Panc1 (cell line): ENCODE measurements around the gene PSMB8. TPM values are rescaled to one million over a fixed set of nuclear protein-coding genes. Genes with fewer than 3 reads are reported as not detected.
A peak's percentile ranks its signal among the peaks of the same experiment; 100 is the strongest.

Source experiments
- ATAC-seq: fragments of 200-7000 bp; cut with Tn5 transposase; 2 replicates; pipeline ENCODE4 v1.9.1; 2020; ENCODE audit warnings: mild to moderate bottlenecking, moderate library complexity
- BruUV-seq: library from RNA; stranded (reverse); fragments of 400-500 nt; replicated peaks from 2 replicates; lab custom pipeline; 2021; lab: Mats Ljungman, UMichigan
- CTCF ChIA-PET: fragments of 300-600 bp; sonication (Branson Sonifier 250); formaldehyde crosslinking; loops from one replicate; lab custom pipeline; 2022; ENCODE audit warnings: antibody characterized with exemption; lab: Charles Lee
- POLR2A ChIA-PET: fragments of 300-600 bp; sonication (Branson Sonifier 250); formaldehyde crosslinking; loops from one replicate; lab custom pipeline; 2022; ENCODE audit warnings: antibody characterized with exemption; lab: Charles Lee
- DNase-seq: peaks from one replicate; pipeline ENCODE4 v3.0.0-alpha.2; 2010; ENCODE audit warnings: low read depth, low spot score
- H3K27ac ChIP-seq: 2 replicates; pipeline ENCODE4 v1.5.1; 2011; ENCODE audit warnings: mild to moderate bottlenecking, low read length, inconsistent platforms
- H3K27me3 ChIP-seq: fragments of 200-500 bp; sonication (Bioruptor generic); 2 replicates; pipeline ENCODE4 v1.6.0; 2014; ENCODE audit warnings: low read length, inconsistent platforms; ENCODE audit not compliant: control insufficient read depth, insufficient read depth
- H3K36me3 ChIP-seq: fragments of 200-500 bp; sonication (Bioruptor generic); 2 replicates; pipeline ENCODE4 v1.5.1; 2014; ENCODE audit warnings: inconsistent platforms, mild to moderate bottlenecking, low read length, moderate library complexity; ENCODE audit not compliant: control insufficient read depth, insufficient read depth
- H3K4me1 ChIP-seq: 2 replicates; pipeline ENCODE4 v1.5.1; 2011; ENCODE audit warnings: inconsistent platforms, mild to moderate bottlenecking, low read length, moderate library complexity; ENCODE audit not compliant: control insufficient read depth, insufficient read depth
- H3K4me3 ChIP-seq, 2 experiments: 2 replicates each; pipeline ENCODE4 v1.5.1; 2011 to 2012; ENCODE audit warnings: low read depth in 2 of 2, low read length in 2 of 2, mild to moderate bottlenecking in 2 of 2, inconsistent platforms in 1 of 2, moderate library complexity in 1 of 2
- H3K9me3 ChIP-seq: fragments of 200-500 bp; sonication (Bioruptor generic); 2 replicates; pipeline ENCODE4 v1.5.1; 2014; ENCODE audit warnings: low read depth, mild to moderate bottlenecking, inconsistent platforms, low read length, moderate library complexity; ENCODE audit not compliant: control insufficient read depth, insufficient read depth
- POLR2AphosphoS5 ChIP-seq: IDR thresholded peaks from 2 replicates; pipeline ENCODE4 v1.6.1; 2012; ENCODE audit warnings: mild to moderate bottlenecking, low read depth, low read length, moderate library complexity
- SIN3A ChIP-seq: IDR thresholded peaks from 2 replicates; pipeline ENCODE4 v1.6.1; 2012; ENCODE audit warnings: low read depth, mild to moderate bottlenecking, low read length, moderate library complexity, borderline replicate concordance; ENCODE audit not compliant: insufficient read depth
- TCF7L2 ChIP-seq: IDR thresholded peaks from 2 replicates; pipeline ENCODE4 v1.6.1; 2011; ENCODE audit warnings: mild to moderate bottlenecking, low read depth, low read length, inconsistent platforms
- in situ Hi-C: cut with HindIII; loops from 2 replicates; pipeline ENCODE4 v1.10.0; 2016; ENCODE audit warnings: low sequenced_read_pairs, low pct_unique_long_range_greater_than_20kb
- intact Hi-C: fragments of 100-400 bp; cut with micrococcal nuclease; formaldehyde crosslinking; loops from one replicate; pipeline ENCODE4 v1.10.0; 2022; ENCODE audit not compliant: unreplicated experiment
- total RNA-seq: library from RNA; stranded (reverse); gene quantifications from one replicate; pipeline ENCODE4 v1.2.1, GENCODE V29; 2021; ENCODE audit not compliant: unreplicated experiment
- TF ChIP-seq, protein P1 (sequence below): fragments of 450-650 bp; IDR thresholded peaks from 2 replicates; pipeline ENCODE4 v1.5.1; 2017; ENCODE audit warnings: mild to moderate bottlenecking
- TF ChIP-seq, protein P2 (sequence below), 2 experiments: IDR thresholded peaks; 2 replicates each; pipeline ENCODE4 v1.6.1; 2011 to 2012; ENCODE audit warnings: low read depth in 2 of 2, control low read depth in 1 of 2, low read length in 1 of 2, mild to moderate bottlenecking in 1 of 2, moderate library complexity in 1 of 2; ENCODE audit not compliant: insufficient read depth in 1 of 2

PSMB8 gene
- total RNA-seq, 1 experiment from 2014 or later = 43.8 TPM

DNA sequence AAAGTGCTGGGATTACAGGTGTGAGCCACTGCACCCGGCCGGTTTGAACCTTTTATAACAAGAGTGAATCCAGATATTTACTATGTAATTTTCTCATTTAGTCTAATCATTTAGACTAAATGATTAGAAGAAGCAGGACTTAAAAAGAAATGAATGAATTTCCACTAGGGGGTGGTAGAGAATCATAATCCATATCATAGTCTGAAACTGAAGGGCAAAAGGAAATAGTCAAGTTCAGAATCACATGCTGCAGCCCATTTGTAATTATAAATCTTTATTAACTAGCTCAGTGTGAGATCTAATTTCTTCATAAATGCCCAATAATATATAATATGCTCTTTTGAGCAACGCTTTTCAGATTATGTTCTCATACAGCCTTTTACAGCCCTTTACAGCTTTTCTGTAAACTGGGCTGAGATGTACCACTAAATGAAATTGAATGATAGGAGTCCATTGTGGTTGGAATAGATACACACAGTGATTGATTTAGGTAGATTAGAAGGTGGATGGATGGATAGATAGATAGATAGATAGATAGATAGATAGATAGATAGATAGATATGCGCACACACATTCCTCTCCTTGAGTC lies 41.9 kb upstream of the PSMB8 start:
- BruUV-seq = no TSS peak
- no peaks in the 10 kb centered on the region for H3K4me1 ChIP-seq
- H3K27me3 ChIP-seq = no peaks in the 10 kb centered on the region
- no peak overlapping the region for H3K4me3 ChIP-seq
- no peaks in the 10 kb centered on the region for H3K36me3 ChIP-seq
- in situ Hi-C loops (no loop called here), intact Hi-C loops (loop anchor here (5.0 kb wide), 2 partner anchors 62 to 97 kb away; no protein-coding TSS in a partner anchor)
- TF ChIP-seq, protein P1, sequence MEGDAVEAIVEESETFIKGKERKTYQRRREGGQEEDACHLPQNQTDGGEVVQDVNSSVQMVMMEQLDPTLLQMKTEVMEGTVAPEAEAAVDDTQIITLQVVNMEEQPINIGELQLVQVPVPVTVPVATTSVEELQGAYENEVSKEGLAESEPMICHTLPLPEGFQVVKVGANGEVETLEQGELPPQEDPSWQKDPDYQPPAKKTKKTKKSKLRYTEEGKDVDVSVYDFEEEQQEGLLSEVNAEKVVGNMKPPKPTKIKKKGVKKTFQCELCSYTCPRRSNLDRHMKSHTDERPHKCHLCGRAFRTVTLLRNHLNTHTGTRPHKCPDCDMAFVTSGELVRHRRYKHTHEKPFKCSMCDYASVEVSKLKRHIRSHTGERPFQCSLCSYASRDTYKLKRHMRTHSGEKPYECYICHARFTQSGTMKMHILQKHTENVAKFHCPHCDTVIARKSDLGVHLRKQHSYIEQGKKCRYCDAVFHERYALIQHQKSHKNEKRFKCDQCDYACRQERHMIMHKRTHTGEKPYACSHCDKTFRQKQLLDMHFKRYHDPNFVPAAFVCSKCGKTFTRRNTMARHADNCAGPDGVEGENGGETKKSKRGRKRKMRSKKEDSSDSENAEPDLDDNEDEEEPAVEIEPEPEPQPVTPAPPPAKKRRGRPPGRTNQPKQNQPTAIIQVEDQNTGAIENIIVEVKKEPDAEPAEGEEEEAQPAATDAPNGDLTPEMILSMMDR = peak; percentile 72
- no peak for TF ChIP-seq TCF7L2
- H3K27ac ChIP-seq = no peak overlapping the region
- DNase-seq (no peak), ATAC-seq (peak; percentile 80)
- ChIA-PET POLR2A (interaction anchor here (0.6 to 1.2 kb wide), 3 partner anchors 58 to 87 kb away, joined by 3 to 5 read pairs (median 4); no protein-coding TSS in a partner anchor), CTCF (interaction anchor here (0.6 to 1.8 kb wide), 7 partner anchors 9 to 301 kb away, joined by 3 to 11 read pairs (median 3); no protein-coding TSS in a partner anchor)
- H3K9me3 ChIP-seq = no peaks in the 10 kb centered on the region

DNA sequence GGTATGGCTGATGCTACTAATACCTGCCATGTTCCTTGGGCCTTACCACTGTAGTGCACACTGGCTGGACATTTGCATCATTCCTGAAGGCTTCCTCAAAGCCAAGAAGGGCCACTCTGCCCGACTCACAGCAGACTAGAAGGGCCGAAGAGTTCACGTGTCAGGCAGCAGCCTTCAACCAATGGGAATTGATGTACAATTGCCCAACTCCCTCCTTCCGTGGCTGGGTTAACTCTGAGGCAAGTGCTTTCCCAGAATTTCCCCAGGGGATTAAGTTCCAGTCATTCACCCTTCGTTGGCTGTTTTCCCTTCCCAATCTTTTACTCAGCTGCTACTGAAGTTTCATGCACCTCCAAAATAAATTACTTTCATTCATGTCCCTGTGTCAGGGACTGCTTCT lies 39.9 kb upstream of the PSMB8 start:
- BruUV-seq = no TSS peak
- Histone ChIP-seq H3K27me3 (no peaks in the 10 kb centered on the region), H3K4me1 (no peaks in the 10 kb centered on the region), H3K27ac (no peak overlapping the region), H3K36me3 (no peaks in the 10 kb centered on the region), H3K4me3 (no peak overlapping the region), H3K9me3 (no peaks in the 10 kb centered on the region)
- ATAC-seq (no peak), DNase-seq (no peak)
- CTCF ChIA-PET = no interaction called here
- TF ChIP-seq POLR2AphosphoS5 (no peak), TCF7L2 (no peak), SIN3A (no peak)
- TF ChIP-seq, protein P2, sequence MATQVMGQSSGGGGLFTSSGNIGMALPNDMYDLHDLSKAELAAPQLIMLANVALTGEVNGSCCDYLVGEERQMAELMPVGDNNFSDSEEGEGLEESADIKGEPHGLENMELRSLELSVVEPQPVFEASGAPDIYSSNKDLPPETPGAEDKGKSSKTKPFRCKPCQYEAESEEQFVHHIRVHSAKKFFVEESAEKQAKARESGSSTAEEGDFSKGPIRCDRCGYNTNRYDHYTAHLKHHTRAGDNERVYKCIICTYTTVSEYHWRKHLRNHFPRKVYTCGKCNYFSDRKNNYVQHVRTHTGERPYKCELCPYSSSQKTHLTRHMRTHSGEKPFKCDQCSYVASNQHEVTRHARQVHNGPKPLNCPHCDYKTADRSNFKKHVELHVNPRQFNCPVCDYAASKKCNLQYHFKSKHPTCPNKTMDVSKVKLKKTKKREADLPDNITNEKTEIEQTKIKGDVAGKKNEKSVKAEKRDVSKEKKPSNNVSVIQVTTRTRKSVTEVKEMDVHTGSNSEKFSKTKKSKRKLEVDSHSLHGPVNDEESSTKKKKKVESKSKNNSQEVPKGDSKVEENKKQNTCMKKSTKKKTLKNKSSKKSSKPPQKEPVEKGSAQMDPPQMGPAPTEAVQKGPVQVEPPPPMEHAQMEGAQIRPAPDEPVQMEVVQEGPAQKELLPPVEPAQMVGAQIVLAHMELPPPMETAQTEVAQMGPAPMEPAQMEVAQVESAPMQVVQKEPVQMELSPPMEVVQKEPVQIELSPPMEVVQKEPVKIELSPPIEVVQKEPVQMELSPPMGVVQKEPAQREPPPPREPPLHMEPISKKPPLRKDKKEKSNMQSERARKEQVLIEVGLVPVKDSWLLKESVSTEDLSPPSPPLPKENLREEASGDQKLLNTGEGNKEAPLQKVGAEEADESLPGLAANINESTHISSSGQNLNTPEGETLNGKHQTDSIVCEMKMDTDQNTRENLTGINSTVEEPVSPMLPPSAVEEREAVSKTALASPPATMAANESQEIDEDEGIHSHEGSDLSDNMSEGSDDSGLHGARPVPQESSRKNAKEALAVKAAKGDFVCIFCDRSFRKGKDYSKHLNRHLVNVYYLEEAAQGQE (IDR thresholded peaks at IDR 0.05; ENCODE audit: insufficient read depth in 1 of 2, low read depth in 2 of 2, low read length in 1 of 2) = no peak
- TF ChIP-seq, protein P1 = no peak
- POLR2A ChIA-PET = no interaction called here
- in situ Hi-C loops = no loop called here
- intact Hi-C loops = no loop called here
